Tongue (tissue), 2 donors: ENCODE data around the gene CDH13. TPM values are rescaled to one million over a fixed set of nuclear protein-coding genes. Genes with fewer than 3 reads are reported as not detected.

ENCODE experiments used
- DNase-seq: peaks from one replicate; pipeline ENCODE4 v3.0.0-alpha.2; 2015
- total RNA-seq: library from RNA; depleted of rRNA; stranded (reverse); fragments of >200 nt; gene quantifications from one replicate; pipeline ENCODE4 v1.2.3, GENCODE V29; 2014

CDH13 gene
- total RNA-seq, 1 donor from 2014 or later = 106 TPM

DNA sequence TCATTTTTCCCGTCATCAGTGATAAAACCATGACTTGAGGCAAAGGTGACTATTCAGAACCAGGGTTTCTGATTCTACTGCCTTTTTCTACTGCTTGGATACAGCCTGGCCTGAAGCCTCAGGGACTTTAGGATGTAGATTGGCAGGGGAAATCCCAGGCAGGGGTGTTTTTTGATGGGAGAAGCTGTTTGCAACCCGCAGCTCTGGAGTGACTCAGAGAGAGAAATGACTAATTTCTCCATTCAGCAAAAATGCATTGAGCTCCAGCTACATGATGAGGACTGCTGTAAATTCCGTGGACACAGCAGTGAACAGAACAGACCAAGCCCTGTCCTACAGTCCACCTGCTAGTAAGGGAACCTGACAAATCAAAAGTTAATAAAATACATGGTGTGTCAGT lies 560.6 kb downstream of the CDH13 start:
- DNase-seq = no peak

DNA sequence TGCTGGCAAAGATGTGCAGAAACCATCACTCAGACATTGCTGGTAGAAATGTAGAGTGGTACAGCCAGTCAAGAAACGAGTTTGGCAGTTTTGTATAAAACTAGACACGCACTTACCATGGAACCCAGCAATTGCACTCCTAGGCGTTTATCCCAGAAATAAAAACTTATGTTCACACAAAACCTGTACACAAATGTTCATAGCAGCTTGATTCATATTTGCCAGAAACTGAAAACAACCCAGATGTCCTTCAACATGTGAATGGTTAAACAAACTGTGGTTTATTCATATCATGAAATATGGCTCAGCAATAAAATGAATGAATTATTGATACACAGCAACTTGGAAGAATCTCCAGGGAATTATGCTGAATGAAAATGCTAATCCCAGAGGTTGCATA lies 570.0 kb downstream of the CDH13 start:
- no peak for DNase-seq

DNA sequence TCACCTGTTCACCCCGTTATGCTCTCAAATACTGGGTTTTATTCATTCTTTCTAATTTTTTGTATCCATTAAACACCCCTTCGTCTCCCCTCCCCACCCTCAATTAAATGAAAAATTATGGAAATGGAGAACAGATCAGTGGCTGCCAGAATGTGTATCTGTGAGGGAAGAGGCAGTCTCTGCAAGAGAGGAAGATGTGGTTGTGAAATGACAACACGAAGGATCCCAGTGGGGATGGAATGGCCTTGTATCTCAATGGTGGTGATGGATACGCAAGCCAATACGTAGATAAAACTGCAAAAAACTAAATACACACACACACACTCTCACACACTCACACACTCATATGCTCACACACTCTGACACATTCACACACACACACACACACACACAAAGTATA lies 570.7 kb downstream of the CDH13 start:
- DNase-seq = no peak

DNA sequence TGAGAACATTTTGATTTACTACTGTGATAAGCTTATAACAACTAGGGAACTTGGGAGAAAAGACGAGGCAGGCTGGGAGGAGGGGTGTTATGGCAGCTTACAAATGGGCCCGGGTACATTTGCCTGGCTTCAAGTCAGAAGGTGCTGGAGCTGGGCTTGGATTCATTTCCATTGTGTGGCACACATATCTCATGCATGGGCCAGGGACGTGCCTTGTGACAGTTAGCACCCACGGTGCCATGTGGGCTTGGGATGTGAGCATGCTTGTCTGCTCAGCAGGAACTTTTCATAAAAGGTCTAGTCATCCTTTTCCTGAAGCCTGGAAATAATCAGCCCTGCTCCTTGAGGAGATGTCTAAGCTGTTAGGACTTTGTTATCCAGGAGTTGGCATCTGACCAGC lies 572.2 kb downstream of the CDH13 start:
- no peak for DNase-seq

DNA sequence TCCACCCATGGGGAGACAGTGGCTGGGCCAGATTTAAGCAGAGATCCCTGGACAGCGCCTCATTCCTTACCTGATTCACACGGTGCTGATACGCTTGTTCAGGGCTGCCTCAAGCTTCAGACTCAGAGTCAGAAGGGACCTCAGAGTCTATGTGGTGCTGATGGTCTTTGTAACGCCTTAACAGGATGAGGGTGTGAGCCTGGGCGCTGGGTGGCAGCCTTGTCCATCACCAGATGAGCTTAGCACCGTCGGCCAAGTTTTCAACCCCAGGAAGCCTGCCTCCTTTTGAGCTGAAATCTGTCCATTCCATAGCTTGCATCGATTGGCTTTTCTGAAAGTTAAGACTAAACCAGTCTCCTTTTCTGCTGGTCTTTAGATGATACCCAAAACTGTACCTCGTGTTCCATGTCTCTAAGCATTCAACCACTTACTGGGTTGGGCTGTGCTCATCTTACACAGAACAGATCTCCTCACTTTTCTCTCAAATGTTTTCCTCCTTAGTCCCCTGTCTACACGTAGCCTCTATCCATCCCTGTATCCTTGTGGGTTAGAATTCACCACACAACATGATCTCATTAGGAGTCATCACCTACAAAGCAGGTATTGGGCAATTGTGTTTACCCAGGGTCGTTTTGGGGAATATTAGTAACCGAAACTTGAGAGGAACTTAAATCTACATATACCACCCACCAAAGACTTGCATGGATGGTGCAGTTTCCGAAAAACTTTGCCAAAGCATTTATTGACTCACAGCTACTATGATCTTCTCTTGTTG lies 573.4 kb downstream of the CDH13 start:
- no peak for DNase-seq

DNA sequence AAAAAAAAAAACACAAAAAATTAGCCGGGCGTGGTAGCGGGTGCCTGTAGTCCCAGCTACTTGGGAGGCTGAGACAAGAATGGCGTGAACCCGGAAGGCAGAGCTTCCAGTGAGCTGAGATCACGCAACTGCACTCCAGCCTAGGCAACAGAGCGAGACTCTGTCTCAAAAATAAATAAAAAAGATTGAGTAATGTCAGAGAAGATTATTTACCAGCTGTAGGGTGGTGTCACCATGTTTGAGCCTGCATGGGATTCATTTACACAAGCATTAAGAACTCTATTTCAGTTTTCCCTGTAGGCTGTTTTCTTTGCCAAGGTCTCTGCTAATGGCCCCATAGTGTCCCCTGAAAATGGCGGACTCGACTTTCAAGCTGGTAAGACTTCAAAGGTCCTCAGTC lies 575.0 kb downstream of the CDH13 start:
- peak; percentile 22 for DNase-seq

DNA sequence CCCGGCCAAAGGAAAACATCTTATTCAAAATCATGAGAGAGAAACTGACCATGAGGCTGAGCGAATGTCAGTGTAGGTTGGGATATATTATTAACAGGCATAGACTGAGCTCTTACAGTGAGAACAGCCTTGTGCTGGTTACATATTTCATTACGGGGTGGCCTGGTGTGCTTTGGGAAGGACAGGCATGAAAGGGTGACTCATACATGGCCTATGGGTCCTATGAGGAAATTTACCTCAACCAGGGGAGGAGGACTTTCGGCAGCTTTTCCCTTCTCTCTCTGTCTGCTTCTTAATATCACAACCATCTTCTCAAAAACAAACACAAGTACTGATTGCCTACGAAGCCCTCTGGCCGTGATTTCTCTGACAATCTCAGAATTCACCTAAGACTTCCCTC lies 579.1 kb downstream of the CDH13 start:
- no peak for DNase-seq

DNA sequence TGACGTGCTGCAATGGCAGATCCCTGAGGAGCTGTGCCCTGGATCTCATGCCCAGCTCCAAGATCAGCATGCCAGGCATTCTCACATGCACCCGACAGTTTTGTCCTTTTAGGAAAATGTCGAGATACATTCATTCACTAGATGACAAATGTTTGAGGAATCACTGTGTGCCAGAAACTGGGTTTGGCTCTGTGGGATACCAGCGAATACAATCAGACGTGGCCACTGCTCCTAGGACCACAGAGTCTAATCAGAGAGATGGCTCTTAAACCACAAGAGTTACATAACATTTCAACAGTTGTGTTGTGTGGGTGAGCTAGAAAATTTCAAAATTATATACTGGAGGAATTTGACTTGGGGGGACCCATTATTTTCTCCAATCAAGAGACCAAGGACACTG lies 579.7 kb downstream of the CDH13 start:
- DNase-seq = no peak

DNA sequence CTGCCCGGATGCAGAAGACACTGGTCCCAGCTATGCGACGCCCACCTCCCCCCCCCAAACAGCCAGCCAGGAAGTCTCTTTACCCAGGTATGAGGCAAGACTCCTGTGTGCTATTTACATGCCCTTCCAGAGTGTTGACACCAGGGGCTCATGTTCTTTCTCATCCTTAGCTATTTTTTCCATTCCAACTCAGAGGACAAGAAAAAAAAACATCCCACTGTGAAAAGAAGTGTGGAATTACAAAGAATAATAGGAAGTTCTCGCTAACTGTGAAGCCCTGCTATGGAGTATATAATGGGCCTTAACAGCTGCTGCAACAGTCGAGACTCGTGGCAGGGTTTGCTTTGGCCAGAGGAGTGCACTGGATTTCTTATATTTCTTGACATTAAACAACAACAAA lies 584.9 kb downstream of the CDH13 start:
- DNase-seq = peak; percentile 60

DNA sequence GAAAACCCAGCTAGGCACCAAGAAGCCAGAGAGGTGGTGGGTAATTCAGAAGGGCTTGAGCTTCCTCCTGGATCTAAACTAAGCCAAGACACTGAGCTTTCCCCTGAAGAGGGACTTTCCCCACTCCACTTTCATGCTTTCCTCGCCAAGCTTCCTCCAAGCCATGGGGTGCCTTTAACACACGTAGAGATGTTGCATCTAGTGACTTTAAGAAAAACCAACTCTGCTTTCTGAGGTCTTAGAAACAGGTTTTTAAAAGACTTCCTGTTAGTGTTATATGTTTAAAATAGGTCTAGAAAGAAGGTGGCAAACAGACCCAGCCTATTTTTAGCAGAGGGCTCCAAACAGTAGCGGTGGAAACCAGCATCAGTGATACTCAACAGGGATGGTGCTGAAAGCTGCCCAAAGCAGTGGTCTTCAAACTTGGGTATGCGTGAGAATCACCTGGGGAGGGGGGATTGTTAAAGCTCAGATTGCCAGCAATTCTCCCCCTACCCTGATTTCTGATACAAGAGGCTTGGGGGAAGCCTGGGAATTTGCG lies 585.6 kb downstream of the CDH13 start:
- DNase-seq = no peak

DNA sequence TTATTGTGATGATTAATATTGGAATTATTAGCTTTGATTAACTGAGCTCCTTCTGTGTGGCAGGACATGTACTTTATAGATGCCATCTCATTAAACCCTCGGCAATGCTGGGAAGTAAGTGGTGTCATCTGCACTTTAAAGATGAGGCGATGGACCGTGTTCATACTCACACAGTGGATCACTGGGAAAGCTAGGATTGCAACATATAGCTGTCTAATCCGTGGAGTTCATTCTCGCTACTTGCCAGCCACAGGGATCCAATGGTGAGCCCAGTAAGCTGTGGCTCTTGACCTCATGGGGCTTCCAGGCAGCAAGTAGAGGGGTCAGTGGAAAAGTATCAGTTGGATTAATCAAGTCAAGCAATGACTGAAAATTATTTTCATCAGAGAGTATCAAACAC lies 587.9 kb downstream of the CDH13 start:
- no peak for DNase-seq

DNA sequence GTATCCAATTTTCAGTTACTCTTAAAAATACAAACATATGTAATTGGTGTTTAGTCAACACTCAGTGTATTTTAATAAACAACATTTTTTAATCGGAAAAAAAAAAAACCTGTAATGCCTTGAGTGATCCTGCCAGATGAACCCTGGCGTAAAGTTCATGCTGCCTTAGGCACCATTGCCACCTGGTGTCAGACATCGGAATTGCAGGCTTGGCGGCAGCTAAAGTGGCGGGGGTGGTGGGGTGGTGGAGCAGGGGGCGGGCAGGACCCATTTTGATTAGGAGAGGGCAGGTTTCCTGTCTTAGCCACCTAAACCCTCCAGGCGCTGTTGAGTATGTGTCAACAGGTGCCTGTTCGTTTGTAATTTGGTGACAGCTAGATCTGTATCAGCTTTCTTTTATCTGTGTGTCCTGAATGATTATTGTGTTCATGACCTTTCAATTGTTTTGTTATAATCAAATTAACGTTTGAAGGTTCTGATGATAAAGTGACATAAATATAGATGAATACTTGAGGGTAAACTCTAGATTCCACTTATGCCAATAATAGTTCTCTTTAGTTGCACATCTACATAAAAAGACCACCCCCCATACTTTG lies 588.7 kb downstream of the CDH13 start:
- DNase-seq = no peak

DNA sequence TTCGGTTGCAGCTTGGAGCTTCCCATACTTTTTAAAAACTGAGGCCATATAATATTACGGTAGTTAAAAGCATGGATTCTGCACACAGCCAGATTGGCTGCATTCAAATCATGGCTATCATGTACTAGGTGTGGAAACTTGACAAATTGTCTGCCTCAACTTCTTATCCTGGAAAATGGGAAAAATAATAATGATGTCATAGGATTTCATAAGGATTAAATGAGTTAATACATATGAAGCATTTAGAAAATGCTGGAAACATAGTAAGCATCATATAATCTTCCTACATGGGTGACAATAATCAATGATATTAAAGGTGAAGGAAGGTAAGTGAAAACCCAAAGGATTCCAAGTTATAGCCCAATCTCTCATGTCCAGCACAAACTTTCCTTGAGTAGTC lies 592.5 kb downstream of the CDH13 start:
- no peak for DNase-seq

DNA sequence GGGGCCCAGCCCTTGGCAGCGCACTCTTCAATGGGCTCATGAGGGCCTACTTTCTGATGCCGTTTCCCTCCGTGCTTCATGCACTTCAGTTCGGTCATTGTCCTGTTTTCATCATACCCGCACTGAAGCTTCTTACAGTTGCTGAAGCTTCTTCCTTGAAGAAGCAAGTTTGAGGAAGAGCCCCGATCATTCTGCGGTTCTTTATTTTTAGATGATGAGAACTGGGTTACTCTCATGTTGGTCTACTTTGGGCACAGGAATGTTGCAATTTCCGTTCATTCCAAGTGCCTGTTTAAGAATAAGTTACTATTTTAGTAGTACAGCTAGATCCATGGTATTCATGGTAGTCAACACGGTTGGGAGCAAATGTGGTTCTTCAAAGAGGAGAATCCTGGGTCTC lies 593.3 kb downstream of the CDH13 start:
- no peak for DNase-seq

DNA sequence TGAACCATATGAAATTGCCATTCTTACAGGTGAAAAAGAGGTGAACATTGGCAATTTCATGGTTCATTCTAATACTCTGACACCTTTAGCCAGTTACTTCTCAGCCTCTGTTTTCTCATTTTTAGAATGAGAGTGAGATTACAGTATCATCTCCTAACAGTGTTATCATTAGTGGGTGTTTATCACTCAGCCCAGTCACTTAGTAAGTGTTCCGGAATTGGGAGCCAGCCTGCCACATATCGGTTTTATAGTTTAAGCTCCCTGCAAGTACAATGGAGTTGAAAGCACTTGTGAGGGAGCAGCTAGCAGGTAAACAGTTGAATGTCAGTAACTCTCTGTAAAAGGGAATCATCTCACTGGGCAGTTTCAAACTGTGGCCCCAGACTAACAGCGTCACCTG lies 597.9 kb downstream of the CDH13 start:
- no peak for DNase-seq

DNA sequence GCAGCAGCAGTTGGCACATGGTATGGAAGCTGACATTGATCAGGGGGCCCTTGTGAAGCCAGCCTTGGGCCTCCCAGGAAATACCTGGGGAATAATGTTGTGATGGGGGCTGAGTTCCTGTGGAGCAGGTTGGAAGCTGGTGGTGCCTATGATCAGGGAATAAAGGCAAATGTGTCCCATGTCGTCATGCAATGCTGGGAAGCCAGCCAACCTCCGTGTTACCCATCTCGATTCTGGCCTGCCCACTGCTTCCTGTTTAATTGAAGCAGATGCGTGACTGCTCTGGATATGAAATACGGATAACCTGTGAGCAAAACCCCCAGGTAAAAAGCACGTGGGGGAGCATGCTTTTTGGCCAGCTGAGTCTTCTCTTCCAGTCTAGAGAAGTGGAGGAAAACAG lies 600.6 kb downstream of the CDH13 start:
- DNase-seq = no peak

DNA sequence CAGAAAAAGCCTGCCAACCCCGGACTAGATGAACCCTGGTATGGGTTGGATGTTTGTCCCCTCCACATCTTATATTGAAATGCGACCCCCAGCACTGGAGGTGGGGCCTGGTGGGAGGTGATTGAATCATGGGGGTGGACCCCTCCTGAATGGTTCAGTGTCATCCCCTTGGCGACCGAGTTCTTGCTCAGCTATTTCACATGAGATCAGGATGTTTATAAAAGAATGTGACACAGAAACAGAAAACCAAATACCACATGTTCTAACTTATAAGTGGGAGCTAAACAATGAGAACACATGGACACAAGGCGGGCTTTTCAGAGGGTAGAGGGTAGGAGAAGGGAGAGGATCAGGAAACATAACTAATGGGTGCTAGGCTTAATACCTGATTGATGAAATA lies 605.0 kb downstream of the CDH13 start:
- peak; percentile 36 for DNase-seq

DNA sequence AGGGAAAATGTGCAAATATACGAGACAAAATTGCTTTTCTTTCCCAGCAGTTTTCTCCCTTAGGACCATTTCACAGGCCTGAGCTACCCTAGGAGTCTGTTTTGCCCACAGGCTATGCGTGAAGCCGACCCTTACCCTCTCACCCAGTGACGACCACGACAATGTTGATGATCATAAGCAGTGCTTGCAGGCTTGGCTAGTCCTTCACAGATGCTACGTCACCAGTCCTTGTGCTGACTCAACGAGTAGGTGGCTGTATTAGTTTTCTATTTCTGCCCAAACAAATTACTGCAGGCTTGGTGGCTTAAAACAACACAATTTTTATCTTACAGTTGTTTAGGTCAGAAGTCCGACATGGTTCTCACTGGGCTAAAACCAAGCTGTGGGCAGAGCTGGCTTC lies 606.4 kb downstream of the CDH13 start:
- no peak for DNase-seq

DNA sequence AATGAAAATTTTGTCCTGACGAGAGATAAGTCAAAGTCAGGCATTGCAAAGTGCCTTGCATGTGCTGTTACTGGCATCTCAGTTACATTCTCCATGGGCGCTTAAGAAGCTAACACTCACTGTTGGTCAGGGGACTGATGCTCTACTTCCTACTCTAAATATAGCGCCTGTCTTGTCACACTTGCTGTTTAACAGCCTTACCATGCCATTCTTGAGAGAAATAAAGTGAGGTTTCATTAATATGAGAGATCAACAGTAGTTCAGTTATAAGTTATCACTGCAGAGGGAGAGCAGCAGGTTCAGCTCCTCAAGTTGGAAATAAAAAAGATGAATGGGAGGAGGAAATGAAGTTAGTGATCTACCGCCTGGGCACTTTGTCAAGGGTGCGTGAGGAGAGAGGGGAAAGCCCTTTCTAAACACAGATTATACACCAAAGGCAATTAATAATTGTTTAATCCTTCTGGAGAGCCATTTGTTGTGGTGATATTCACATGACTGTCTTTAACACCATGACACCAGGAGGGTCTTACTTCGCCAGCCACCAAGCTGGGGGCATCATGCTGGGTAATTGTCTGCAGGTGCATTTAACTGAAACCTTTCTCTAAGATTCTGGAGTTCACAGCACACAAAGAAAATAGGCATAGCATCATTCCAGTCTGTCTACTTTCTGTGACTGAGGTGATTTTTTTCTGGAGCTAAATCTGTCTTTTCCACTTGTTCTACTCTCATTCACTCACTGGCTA lies 612.4 kb downstream of the CDH13 start:
- no peak for DNase-seq

DNA sequence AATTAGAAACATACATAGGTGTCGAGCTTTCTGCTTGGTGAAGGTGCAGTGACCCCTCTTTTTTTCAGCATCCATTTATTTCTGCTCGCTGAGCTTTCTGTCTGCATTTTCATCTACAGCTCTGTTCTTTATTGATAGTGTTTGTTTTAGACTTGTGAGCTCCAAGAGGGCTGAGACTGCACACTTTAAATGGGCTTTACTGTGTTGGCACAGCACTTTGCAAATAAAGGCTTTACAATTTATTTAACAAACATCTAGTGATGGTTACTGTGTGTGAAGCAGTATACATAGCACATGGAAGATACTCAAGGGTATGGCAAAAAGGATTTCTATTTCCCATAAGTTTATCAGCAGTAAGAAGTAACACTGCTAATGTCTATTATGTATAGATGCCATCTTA lies 617.3 kb downstream of the CDH13 start:
- no peak for DNase-seq

DNA sequence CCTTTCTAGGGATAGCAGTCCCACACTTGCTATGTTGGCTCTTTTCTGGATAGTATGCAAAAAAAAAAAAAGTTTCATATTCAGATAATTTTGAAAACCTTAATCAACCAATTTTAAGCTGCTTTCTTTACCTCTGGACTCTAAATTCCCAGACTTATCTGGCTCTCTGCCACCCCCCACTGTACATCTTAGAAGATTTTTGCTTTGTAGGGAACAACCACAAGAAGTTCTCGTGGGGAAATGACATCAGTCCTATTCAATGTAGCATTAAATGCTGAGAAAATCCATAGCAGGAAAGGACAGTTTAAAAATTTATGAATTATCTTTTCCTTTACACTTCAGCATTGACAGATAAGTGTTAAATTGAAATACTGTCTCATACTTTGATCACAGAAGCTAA lies 618.3 kb downstream of the CDH13 start:
- no peak for DNase-seq

DNA sequence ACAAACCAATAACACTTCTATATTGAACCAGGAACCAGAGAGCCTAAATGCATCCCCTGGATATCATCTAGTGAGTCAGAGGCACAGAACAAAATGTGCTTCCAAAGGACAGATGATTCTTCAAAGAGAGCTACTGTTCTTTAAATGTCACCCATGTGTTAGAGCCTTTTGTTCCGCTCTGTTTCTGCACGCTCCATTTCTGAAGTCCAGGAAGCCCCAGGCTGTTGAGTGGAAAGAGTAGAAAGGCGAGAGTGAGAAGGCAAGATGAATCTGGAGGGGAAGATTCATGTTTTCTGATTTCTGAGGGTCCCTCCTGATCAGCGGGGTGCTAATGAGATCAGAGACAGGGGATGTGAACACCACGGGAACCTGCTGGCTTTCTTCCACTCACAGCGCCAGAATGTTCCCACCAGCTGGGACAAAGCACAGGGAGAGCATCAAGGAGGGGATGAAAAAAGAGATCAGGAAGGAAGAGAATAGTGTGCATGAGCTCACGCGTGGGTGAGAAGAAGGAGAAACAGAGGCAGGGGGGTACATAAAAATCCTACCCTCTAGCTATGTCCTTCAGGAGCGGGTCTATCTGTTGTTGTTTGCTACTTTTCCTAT lies 621.1 kb downstream of the CDH13 start:
- no peak for DNase-seq
